ENCODE data around the gene ZIC4.

GRCh38 chr3:147390589-147391569 is 15.5 kb downstream of the ZIC4 start:
- TF ChIP-seq CTCF (IDR thresholded peaks at IDR 0.05) (no peak), POLR2A (IDR thresholded peaks at IDR 0.05) (no peak)

Data from heart left ventricle (tissue), 13 donors.